HL-60 (cell line): ENCODE measurements around the gene CNTNAP2.

Experiments used
- DNase-seq, 2 experiments: peaks; one replicate each; pipeline ENCODE4 v3.0.0-alpha.2; 2010 to 2020; ENCODE audit warnings: low read depth in 1 of 2, low spot score in 1 of 2
- H3K27ac ChIP-seq: fragments of 250-450 bp; sonication (Bioruptor Pico); replicated peaks from 2 replicates; pipeline ENCODE4 v1.5.1; 2020; ENCODE audit warnings: mild to moderate bottlenecking, moderate library complexity
- H3K27me3 ChIP-seq: fragments of 250-450 bp; sonication (Bioruptor Pico); 2 replicates; pipeline ENCODE4 v1.5.1; 2021; ENCODE audit warnings: mild to moderate bottlenecking, moderate library complexity; ENCODE audit not compliant: insufficient read depth, poor library complexity, severe bottlenecking
- H3K4me3 ChIP-seq: replicated peaks from 2 replicates; pipeline ENCODE4 v1.5.1; 2011; ENCODE audit warnings: mild to moderate bottlenecking, control low read depth, low read length; ENCODE audit not compliant: insufficient read depth
- GABPA ChIP-seq: IDR thresholded peaks from 2 replicates; pipeline ENCODE4 v1.6.1; 2012; ENCODE audit warnings: low read depth
- POLR2AphosphoS5 ChIP-seq: IDR thresholded peaks from 2 replicates; pipeline ENCODE4 v1.6.1; 2012; ENCODE audit warnings: low read depth
- REST ChIP-seq: IDR thresholded peaks from 2 replicates; pipeline ENCODE4 v1.6.1; 2012; ENCODE audit warnings: low read depth; ENCODE audit not compliant: insufficient replicate concordance
- SPI1 ChIP-seq: IDR thresholded peaks from 2 replicates; pipeline ENCODE4 v1.6.1; 2012; ENCODE audit warnings: low read depth, mild to moderate bottlenecking, borderline replicate concordance
- TF ChIP-seq, protein P1 (sequence below): IDR thresholded peaks from one replicate; pipeline ENCODE4 v1.5.1; 2011; ENCODE audit warnings: low read length, control low read depth, inconsistent platforms; ENCODE audit not compliant: insufficient read depth

The CNTNAP2 gene

GRCh38 chr7:147584771-147585193, 1468.2 kb downstream of the CNTNAP2 start:
- Histone ChIP-seq H3K27ac (no peak overlapping the region), H3K4me3 (no peak overlapping the region), H3K27me3 (no peaks in the 10 kb centered on the region)
- DNase-seq, result no peak
- TF ChIP-seq POLR2AphosphoS5 (no peak), REST (no peak), GABPA (no peak), SPI1 (no peak)
- TF ChIP-seq, protein P1, sequence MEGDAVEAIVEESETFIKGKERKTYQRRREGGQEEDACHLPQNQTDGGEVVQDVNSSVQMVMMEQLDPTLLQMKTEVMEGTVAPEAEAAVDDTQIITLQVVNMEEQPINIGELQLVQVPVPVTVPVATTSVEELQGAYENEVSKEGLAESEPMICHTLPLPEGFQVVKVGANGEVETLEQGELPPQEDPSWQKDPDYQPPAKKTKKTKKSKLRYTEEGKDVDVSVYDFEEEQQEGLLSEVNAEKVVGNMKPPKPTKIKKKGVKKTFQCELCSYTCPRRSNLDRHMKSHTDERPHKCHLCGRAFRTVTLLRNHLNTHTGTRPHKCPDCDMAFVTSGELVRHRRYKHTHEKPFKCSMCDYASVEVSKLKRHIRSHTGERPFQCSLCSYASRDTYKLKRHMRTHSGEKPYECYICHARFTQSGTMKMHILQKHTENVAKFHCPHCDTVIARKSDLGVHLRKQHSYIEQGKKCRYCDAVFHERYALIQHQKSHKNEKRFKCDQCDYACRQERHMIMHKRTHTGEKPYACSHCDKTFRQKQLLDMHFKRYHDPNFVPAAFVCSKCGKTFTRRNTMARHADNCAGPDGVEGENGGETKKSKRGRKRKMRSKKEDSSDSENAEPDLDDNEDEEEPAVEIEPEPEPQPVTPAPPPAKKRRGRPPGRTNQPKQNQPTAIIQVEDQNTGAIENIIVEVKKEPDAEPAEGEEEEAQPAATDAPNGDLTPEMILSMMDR, result no peak

DNA sequence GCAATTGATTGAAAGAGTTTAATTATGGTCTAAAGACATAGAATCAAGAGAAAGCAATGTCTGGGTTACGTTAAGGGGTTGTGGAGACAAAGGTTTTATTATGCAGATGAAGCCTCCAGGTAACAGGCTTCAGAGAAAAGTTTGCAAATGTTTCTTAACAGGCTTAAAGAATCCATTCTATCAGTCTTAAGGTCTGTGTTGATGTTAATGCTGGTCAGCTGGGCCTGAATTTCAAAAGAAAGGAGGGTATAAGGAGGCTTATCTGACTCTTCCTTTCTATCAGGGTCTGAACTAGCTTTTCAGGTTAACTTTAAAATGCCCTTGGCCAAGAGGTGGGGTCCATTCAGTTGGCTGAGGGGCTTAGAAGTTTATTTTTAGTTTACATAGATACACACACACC, 1469.5 kb downstream of the CNTNAP2 start:
- DNase-seq, result no peak
- Histone ChIP-seq H3K27me3 (no peaks in the 10 kb centered on the region), H3K4me3 (no peak overlapping the region), H3K27ac (no peak overlapping the region)
- TF ChIP-seq GABPA (no peak), SPI1 (no peak), POLR2AphosphoS5 (no peak), REST (no peak)
- TF ChIP-seq, protein P1, result no peak

- Histone ChIP-seq H3K4me3 (no peak overlapping the region), H3K27ac (no peak overlapping the region), H3K27me3 (no peaks in the 10 kb centered on the region)
- no peak for DNase-seq
- TF ChIP-seq SPI1 (no peak), REST (no peak), POLR2AphosphoS5 (no peak)
- TF ChIP-seq, protein P1, result no peak
Observed at GRCh38 chr7:147586526-147586925, 1469.9 kb downstream of the CNTNAP2 start.
